ENCODE data around the gene CDH23.

CDH23 gene

GRCh38 chr10:71394926-71395562 is 1.7 kb upstream of the CDH23 start:
- Histone ChIP-seq H3K9me3 (replicated peaks; ENCODE audit: insufficient read depth, low read length) (no peaks in the 10 kb centered on the region), H3F3A (ENCODE audit: insufficient read depth, low read length) (no peaks in the 10 kb centered on the region), H3K27me3 (replicated peaks; ENCODE audit: insufficient read depth, low read length) (peaks cover 89% of the 10 kb centered on the region), H3K4me2 (ENCODE audit: low read depth, low read length) (no peak overlapping the region), H3K79me2 (ENCODE audit: low read length) (no peaks in the 10 kb centered on the region), H3K9me2 (replicated peaks; ENCODE audit: insufficient read depth, low read length) (no peaks in the 10 kb centered on the region), H3K4me1 (ENCODE audit: low read length) (no peaks in the 10 kb centered on the region), H4K20me1 (ENCODE audit: insufficient read depth, low read length) (no peaks in the 10 kb centered on the region), H2AFZ (ENCODE audit: low read length) (no peak overlapping the region), H3K4me3 (ENCODE audit: low read length) (no peak overlapping the region), H3K36me3 (replicated peaks; ENCODE audit: insufficient read depth, low read length) (no peaks in the 10 kb centered on the region), H3K9ac (ENCODE audit: low read length) (no peak overlapping the region), H3K27ac (ENCODE audit: low read length) (no peak overlapping the region)
- TF ChIP-seq EZH2 (optimal IDR thresholded peaks at IDR 0.05; ENCODE audit: low read depth, low read length) = no peak
- no peak for TF ChIP-seq EZH2phosphoT487 (IDR thresholded peaks at IDR 0.05; ENCODE audit: low read length)
- no peak for TF ChIP-seq CTCF (IDR thresholded peaks at IDR 0.05; ENCODE audit: low read length)
- no peak for DNase-seq

- Histone ChIP-seq H3K79me2 (ENCODE audit: low read length) (no peaks in the 10 kb centered on the region), H3K27ac (ENCODE audit: low read length) (no peak overlapping the region), H3K9me3 (replicated peaks; ENCODE audit: insufficient read depth, low read length) (no peaks in the 10 kb centered on the region), H3K36me3 (replicated peaks; ENCODE audit: insufficient read depth, low read length) (no peaks in the 10 kb centered on the region), H3K9me2 (replicated peaks; ENCODE audit: insufficient read depth, low read length) (no peaks in the 10 kb centered on the region), H2AFZ (ENCODE audit: low read length) (no peak overlapping the region), H3K4me2 (ENCODE audit: low read depth, low read length) (no peak overlapping the region), H3K4me3 (ENCODE audit: low read length) (no peak overlapping the region), H3K9ac (ENCODE audit: low read length) (no peak overlapping the region), H3F3A (ENCODE audit: insufficient read depth, low read length) (no peaks in the 10 kb centered on the region), H3K4me1 (ENCODE audit: low read length) (no peaks in the 10 kb centered on the region), H3K27me3 (replicated peaks; ENCODE audit: insufficient read depth, low read length) (peaks cover 89% of the 10 kb centered on the region), H4K20me1 (ENCODE audit: insufficient read depth, low read length) (no peaks in the 10 kb centered on the region)
- no peak for DNase-seq
- TF ChIP-seq EZH2phosphoT487 (IDR thresholded peaks at IDR 0.05; ENCODE audit: low read length) (no peak), CTCF (IDR thresholded peaks at IDR 0.05; ENCODE audit: low read length) (no peak), EZH2 (optimal IDR thresholded peaks at IDR 0.05; ENCODE audit: low read depth, low read length) (no peak)
These were observed 1.1 kb upstream of the CDH23 start for GRCh38 chr10:71395621-71396020.

GRCh38 chr10:71396084-71396710 is 523 bp upstream of the CDH23 start:
- H3K4me1 ChIP-seq (ENCODE audit: low read length) = no peaks in the 10 kb centered on the region
- H3K36me3 ChIP-seq (replicated peaks; ENCODE audit: insufficient read depth, low read length) = no peaks in the 10 kb centered on the region
- TF ChIP-seq CTCF (IDR thresholded peaks at IDR 0.05; ENCODE audit: low read length) = no peak
- H2AFZ ChIP-seq (ENCODE audit: low read length) = no peak overlapping the region
- H3K9me2 ChIP-seq (replicated peaks; ENCODE audit: insufficient read depth, low read length) = no peaks in the 10 kb centered on the region
- H3K27ac ChIP-seq (ENCODE audit: low read length) = no peak overlapping the region
- H3K9ac ChIP-seq (ENCODE audit: low read length) = no peak overlapping the region
- H3K79me2 ChIP-seq (ENCODE audit: low read length) = no peaks in the 10 kb centered on the region
- H3K4me2 ChIP-seq (ENCODE audit: low read depth, low read length) = peak overlapping the region; percentile 27; the same call in 1 of the 2 replicates
- DNase-seq = no peak
- no peaks in the 10 kb centered on the region for H4K20me1 ChIP-seq (ENCODE audit: insufficient read depth, low read length)
- no peaks in the 10 kb centered on the region for H3F3A ChIP-seq (ENCODE audit: insufficient read depth, low read length)
- H3K27me3 ChIP-seq (replicated peaks; ENCODE audit: insufficient read depth, low read length) = peaks cover 90% of the 10 kb centered on the region
- H3K4me3 ChIP-seq (ENCODE audit: low read length) = no peak overlapping the region
- H3K9me3 ChIP-seq (replicated peaks; ENCODE audit: insufficient read depth, low read length) = no peaks in the 10 kb centered on the region

All from MM.1S (cell line).